GM12878 (cell line): ENCODE data around the gene ZMIZ1. TPM values are rescaled to one million over a fixed set of nuclear protein-coding genes. Genes with fewer than 3 reads are reported as not detected.

ENCODE experiments used
- ATAC-seq: fragments of 200-7000 bp; cut with Tn5 transposase; 3 replicates; pipeline ENCODE4 v1.9.1; 2020; ENCODE audit warnings: mild to moderate bottlenecking, moderate library complexity
- BruUV-seq: library from RNA; stranded (reverse); fragments of 400-500 nt; replicated peaks from 2 replicates; lab custom pipeline; 2021; lab: Mats Ljungman, UMichigan
- CTCF ChIA-PET: fragments of 300-600 bp; sonication (Branson Sonifier 250); formaldehyde crosslinking; extraction: SDS; loops from one replicate; lab custom pipeline; 2021; ENCODE audit warnings: inconsistent platforms; lab: Yijun Ruan, JAX
- POLR2A ChIA-PET: fragments of 350-600 bp; formaldehyde crosslinking; extraction: SDS; loops from one replicate; lab custom pipeline; 2021; ENCODE audit warnings: inconsistent platforms; lab: Charles Lee
- RAD21 ChIA-PET: fragments of 300-600 bp; sonication (Branson Sonifier 250); formaldehyde crosslinking; loops from one replicate; lab custom pipeline; 2023; ENCODE audit warnings: antibody characterized with exemption; ENCODE audit not compliant: unreplicated experiment; lab: Charles Lee
- SMC1A ChIA-PET: fragments of 300-600 bp; sonication (Branson Sonifier 250); formaldehyde crosslinking; loops from one replicate; lab custom pipeline; 2023; ENCODE audit not compliant: unreplicated experiment, uncharacterized antibody; lab: Charles Lee
- DNase-seq: peaks from one replicate; pipeline ENCODE4 v3.0.0-alpha.2; 2011; ENCODE audit warnings: low read depth, low spot score
- FAIRE-seq: peaks from 3 replicates; lab custom pipeline; 2011; peaks lifted over from hg19 to GRCh38; lab: Jason Lieb, UNC
- H2AFZ ChIP-seq: 2 replicates; pipeline ENCODE4 v1.6.0; 2011; ENCODE audit warnings: low read depth, low read length, control low read depth; ENCODE audit not compliant: control insufficient read depth
- H3K27ac ChIP-seq: 2 replicates; pipeline ENCODE4 v1.5.1; 2011; ENCODE audit warnings: control low read depth; ENCODE audit not compliant: control insufficient read depth, insufficient read depth
- H3K27me3 ChIP-seq, 2 experiments: replicated peaks in 1 of 2; 2 replicates each; pipeline versions ENCODE4 v1.6.0 to v1.6.1; 2011; ENCODE audit warnings: low read length in 1 of 2; ENCODE audit not compliant: control insufficient read depth in 2 of 2, insufficient read depth in 2 of 2
- H3K36me3 ChIP-seq, 2 experiments: 2 replicates each; pipeline ENCODE4 v1.5.1; 2011; ENCODE audit warnings: low read length in 1 of 2; ENCODE audit not compliant: control insufficient read depth in 2 of 2, insufficient read depth in 2 of 2
- H3K4me1 ChIP-seq: 2 replicates; pipeline ENCODE4 v1.6.1; 2011; ENCODE audit warnings: mild to moderate bottlenecking, low read length, moderate library complexity, mixed read lengths; ENCODE audit not compliant: control insufficient read depth, insufficient read depth
- H3K4me2 ChIP-seq: 2 replicates; pipeline ENCODE4 v1.6.0; 2011; ENCODE audit warnings: control low read depth; ENCODE audit not compliant: control insufficient read depth, insufficient read depth
- H3K4me3 ChIP-seq: fragments of 200-600 bp; sonication (generic); 2 replicates; pipeline ENCODE4 v1.5.1; 2016
- H3K79me2 ChIP-seq: 2 replicates; pipeline ENCODE4 v1.6.0; 2011; ENCODE audit warnings: low read length; ENCODE audit not compliant: control insufficient read depth, insufficient read depth
- H3K9ac ChIP-seq: 2 replicates; pipeline ENCODE4 v1.8.0; 2011; ENCODE audit warnings: low read length, control low read depth, mixed read lengths; ENCODE audit not compliant: control insufficient read depth, insufficient read depth
- H3K9me3 ChIP-seq: replicated peaks from 3 replicates; pipeline ENCODE4 v1.5.1; 2011; ENCODE audit warnings: mild to moderate bottlenecking, low read length; ENCODE audit not compliant: control insufficient read depth, insufficient read depth
- H4K20me1 ChIP-seq: 2 replicates; pipeline ENCODE4 v1.6.0; 2011; ENCODE audit not compliant: control insufficient read depth, insufficient read depth
- CBX5 ChIP-seq: sonication (generic); IDR thresholded peaks from 2 replicates; pipeline ENCODE4 v1.6.1; 2016; ENCODE audit warnings: low read depth, moderate library complexity, mild to moderate bottlenecking, inconsistent platforms
- HSF1 ChIP-seq: fragments of 150-350 bp; IDR thresholded peaks from 2 replicates; pipeline ENCODE4 v1.6.1; 2014; ENCODE audit warnings: mild to moderate bottlenecking, low read depth, low read length
- IKZF2 ChIP-seq, 2 experiments: fragments of 450-650 bp; IDR thresholded peaks; 2 replicates each; pipeline ENCODE4 v1.6.1; 2017; ENCODE audit warnings: mild to moderate bottlenecking in 2 of 2, moderate library complexity in 2 of 2
- NR2F1 ChIP-seq: fragments of 450-650 bp; conservative IDR thresholded peaks from 2 replicates; pipeline ENCODE4 v1.6.1; 2017; ENCODE audit warnings: mild to moderate bottlenecking
- POLR2A ChIP-seq: IDR thresholded peaks from 2 replicates; pipeline ENCODE4 v1.6.1; 2011; ENCODE audit warnings: low read depth, mild to moderate bottlenecking, low read length
- RAD51 ChIP-seq: fragments of 450-650 bp; IDR thresholded peaks from 2 replicates; pipeline ENCODE4 v1.6.1; 2016; ENCODE audit warnings: moderate library complexity, mild to moderate bottlenecking, inconsistent platforms
- ZNF687 ChIP-seq: fragments of 450-650 bp; IDR thresholded peaks from 2 replicates; pipeline ENCODE4 v1.6.1; 2017; ENCODE audit warnings: mild to moderate bottlenecking, moderate library complexity
- WGBS: methylation state at CpG from one replicate; pipeline ENCODE4 v1.1.6; 2016; ENCODE audit warnings: low lambda C conversion rate; ENCODE audit not compliant: insufficient replicate concordance, insufficient coverage; ENCODE audit errors: missing lambda C conversion rate; 5-methylcytosine and 5-hydroxymethylcytosine counted together
- in situ Hi-C: fragments of 300-500 bp; cut with MboI; formaldehyde crosslinking; loops from 9 replicates; pipeline ENCODE4 v1.14.3; 2018; ENCODE audit warnings: mixed read lengths
- intact Hi-C: fragments of 100-400 bp; cut with micrococcal nuclease; formaldehyde crosslinking; loops from one replicate; pipeline ENCODE4 v1.14.2; 2022; ENCODE audit not compliant: unreplicated experiment
- polyA plus RNA-seq, 11 experiments: library from polyadenylated mRNA; depleted of rRNA in 4 of 11; unstranded in 6 of 11; stranded (reverse) in 5 of 11; fragments of >200 nt; fragmentation: Nextera tagmentation in 4 of 11; fragmentation: Illumina TruSeq in 1 of 11; extraction: Ambion mirVana in 4 of 11; extraction: Trizol in 1 of 11; gene quantifications; 1 replicate in 1 of 11; 2 replicates in 10 of 11; pipeline versions ENCODE4 v1.2.1 to v1.2.3, GENCODE V29; 2011 to 2016; ENCODE audit warnings: inconsistent platforms in 2 of 11, missing spikeins in 2 of 11, low read depth in 1 of 11
- total RNA-seq, 4 experiments: library from RNA; depleted of rRNA in 3 of 4; stranded (reverse); fragments of >200 nt in 3 of 4; fragmentation: Illumina TruSeq in 1 of 4; extraction: Trizol in 1 of 4; gene quantifications; 2 replicates each; pipeline versions ENCODE4 v1.2.1 to v1.2.3, GENCODE V29; 2013 to 2021
- TF ChIP-seq, protein P1 (sequence below): fragments of 450-650 bp; IDR thresholded peaks from 2 replicates; pipeline ENCODE4 v1.6.1; 2017; ENCODE audit warnings: borderline replicate concordance

Gene ZMIZ1
- total and polyA plus RNA-seq, 10 of the 15 experiments (the other 5 are each of a cell fraction or from before 2014, with no cell fraction given), result 3.1 to 82.3 (median 14.9) TPM

- TF ChIP-seq, protein P1, sequence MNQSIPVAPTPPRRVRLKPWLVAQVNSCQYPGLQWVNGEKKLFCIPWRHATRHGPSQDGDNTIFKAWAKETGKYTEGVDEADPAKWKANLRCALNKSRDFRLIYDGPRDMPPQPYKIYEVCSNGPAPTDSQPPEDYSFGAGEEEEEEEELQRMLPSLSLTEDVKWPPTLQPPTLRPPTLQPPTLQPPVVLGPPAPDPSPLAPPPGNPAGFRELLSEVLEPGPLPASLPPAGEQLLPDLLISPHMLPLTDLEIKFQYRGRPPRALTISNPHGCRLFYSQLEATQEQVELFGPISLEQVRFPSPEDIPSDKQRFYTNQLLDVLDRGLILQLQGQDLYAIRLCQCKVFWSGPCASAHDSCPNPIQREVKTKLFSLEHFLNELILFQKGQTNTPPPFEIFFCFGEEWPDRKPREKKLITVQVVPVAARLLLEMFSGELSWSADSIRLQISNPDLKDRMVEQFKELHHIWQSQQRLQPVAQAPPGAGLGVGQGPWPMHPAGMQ, result no peak
- TF ChIP-seq HSF1, result no peak
Observed at GRCh38 chr10:79144351-79145173, 75.8 kb downstream of the ZMIZ1 start (continued).

DNA sequence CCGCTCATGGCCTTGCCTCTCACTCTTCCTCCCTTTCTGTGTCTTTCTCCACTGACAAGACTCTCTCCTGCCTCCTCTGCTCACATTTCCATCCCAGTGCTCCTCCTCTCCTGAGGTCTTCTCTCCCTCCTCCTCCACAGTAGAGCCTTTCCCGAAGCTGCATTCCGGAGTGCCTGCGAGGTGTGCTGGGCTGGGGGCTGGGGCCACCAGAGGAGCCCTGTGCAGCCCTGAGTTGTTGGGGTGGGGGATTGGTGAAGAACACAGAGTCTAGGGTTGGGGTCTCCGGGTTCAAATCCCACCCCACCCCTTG, 76.4 kb downstream of the ZMIZ1 start:
- no peak for FAIRE-seq

More for the DNA sequence above, 76.4 kb downstream of the ZMIZ1 start:
- Histone ChIP-seq H3K36me3 (no peaks in the 10 kb centered on the region; a peak in 1 of 4 replicates), H2AFZ (no peak overlapping the region), H3K4me3 (no peak overlapping the region), H4K20me1 (no peaks in the 10 kb centered on the region), H3K27ac (no peak overlapping the region), H3K27me3 (no peaks in the 10 kb centered on the region), H3K79me2 (no peaks in the 10 kb centered on the region), H3K4me1 (peaks cover 8% of the 10 kb centered on the region), H3K9me3 (no peaks in the 10 kb centered on the region), H3K9ac (no peak overlapping the region), H3K4me2 (no peak overlapping the region)
- ATAC-seq, result no peak
- BruUV-seq, result no TSS peak
- ChIA-PET CTCF (no interaction called here), SMC1A (no interaction called here), RAD21 (no interaction called here), POLR2A (no interaction called here)
- in situ Hi-C loops, result no loop called here
- no peak for DNase-seq
- intact Hi-C loops, result no loop called here
- no peak for TF ChIP-seq NR2F1
- TF ChIP-seq ZNF687, result no peak
- TF ChIP-seq IKZF2 (IDR thresholded peaks at IDR 0.05), result no peak
- no peak for TF ChIP-seq CBX5
- no peak for TF ChIP-seq POLR2A
- no peak for TF ChIP-seq RAD51
- 51% methylated on average over 5 of the region's 5 CpGs for WGBS
